GM10248 (cell line): ENCODE measurements around the gene ST6GALNAC3.

Experiments used
- CTCF ChIA-PET: fragments of 300-600 bp; sonication (Branson Sonifier 250); formaldehyde crosslinking; extraction: SDS; loops from one replicate; lab custom pipeline; 2021; ENCODE audit warnings: antibody characterized with exemption; lab: Yijun Ruan, JAX
- POLR2A ChIA-PET: fragments of 350-650 bp; sonication (Branson Sonifier 250); formaldehyde crosslinking; extraction: SDS; loops from one replicate; lab custom pipeline; 2020; ENCODE audit warnings: antibody characterized with exemption; lab: Yijun Ruan, JAX
- DNase-seq: peaks from one replicate; pipeline ENCODE4 v3.0.0; 2012; ENCODE audit errors: extremely low spot score
- CTCF ChIP-seq: IDR thresholded peaks from 2 replicates; pipeline ENCODE4 v1.5.1; 2012; ENCODE audit warnings: mild to moderate bottlenecking, low read depth; ENCODE audit errors: extremely low read depth, missing control alignments, control extremely low read depth

The ST6GALNAC3 gene

GRCh38 chr1:76530953-76531352 is 456.4 kb downstream of the ST6GALNAC3 start:
- ChIA-PET POLR2A (no interaction called here), CTCF (interaction anchor here (2.7 kb wide), 1 partner anchor 13 kb away, joined by 12 read pairs; no protein-coding TSS in a partner anchor)
- no peak for TF ChIP-seq CTCF
- no peak for DNase-seq

- no peak for DNase-seq
- TF ChIP-seq CTCF = no peak
- CTCF ChIA-PET = no interaction called here
- POLR2A ChIA-PET = no interaction called here
These were observed 467.1 kb downstream of the ST6GALNAC3 start for GRCh38 chr1:76541618-76542017.

DNA sequence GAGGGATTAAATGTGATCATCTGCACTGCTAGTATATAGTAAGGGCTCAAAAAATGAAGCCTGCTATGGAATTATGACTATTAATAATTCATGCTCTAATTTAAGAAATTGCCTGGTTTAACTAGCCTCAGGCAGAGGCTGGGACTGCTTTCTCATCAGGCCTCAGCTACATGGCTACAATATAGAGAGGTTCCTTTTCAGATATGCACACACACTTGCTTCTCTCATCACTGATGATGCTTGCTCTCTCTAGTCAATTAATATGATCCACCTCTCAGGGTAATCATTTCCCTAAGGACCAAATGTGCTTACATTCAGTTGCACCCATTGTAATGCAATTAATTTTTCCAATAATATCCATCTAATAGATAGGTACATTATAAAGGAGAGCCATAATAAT is 467.8 kb downstream of the ST6GALNAC3 start:
- TF ChIP-seq CTCF = no peak
- no peak for DNase-seq
- ChIA-PET POLR2A (no interaction called here), CTCF (interaction anchor here (2.9 kb wide), 1 partner anchor 11 kb away, joined by 12 read pairs; no protein-coding TSS in a partner anchor)

GRCh38 chr1:76543495-76543894 is 468.9 kb downstream of the ST6GALNAC3 start:
- CTCF ChIA-PET = interaction anchor here (0.8 to 2.9 kb wide), 4 partner anchors 12 to 29 kb away, joined by 3 to 12 read pairs (median 5); no protein-coding TSS in a partner anchor
- no peak for TF ChIP-seq CTCF
- DNase-seq = no peak
- POLR2A ChIA-PET = no interaction called here

- ChIA-PET POLR2A (no interaction called here), CTCF (interaction anchor here (1.1 kb wide), 1 partner anchor 10 kb away, joined by 4 read pairs; no protein-coding TSS in a partner anchor)
- DNase-seq = no peak
- TF ChIP-seq CTCF = no peak
These were observed 471.9 kb downstream of the ST6GALNAC3 start for GRCh38 chr1:76546354-76546933.

DNA sequence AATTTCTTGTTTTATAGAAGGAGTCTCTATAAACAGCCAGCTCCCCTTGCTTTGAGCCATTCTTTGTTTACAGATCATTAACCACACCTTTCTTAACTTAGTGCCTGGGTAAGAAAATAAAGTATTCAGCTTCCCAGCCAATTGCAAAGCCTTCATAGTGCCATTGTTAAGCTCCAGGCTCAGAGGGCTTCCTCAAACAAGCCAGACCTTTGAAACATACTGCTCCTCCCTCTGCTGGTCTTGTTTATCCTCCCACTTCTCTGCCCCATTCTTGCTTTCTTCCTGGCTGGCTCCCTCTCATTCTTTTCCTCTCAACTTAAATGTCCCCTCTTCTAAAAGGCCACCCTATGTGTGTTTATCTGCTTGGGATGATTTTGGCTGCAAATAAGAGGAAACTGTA is 473.4 kb downstream of the ST6GALNAC3 start:
- no peak for TF ChIP-seq CTCF
- DNase-seq = no peak
- ChIA-PET POLR2A (no interaction called here), CTCF (interaction anchor here (1.1 to 2.0 kb wide), 2 partner anchors 87 to 395 kb away, joined by 3 to 4 read pairs; no protein-coding TSS in a partner anchor)
